ELF-1 (cell line): ENCODE data around the gene LENG9.

Experiments used
- DNase-seq: peaks from one replicate; pipeline ENCODE4 v3.0.0-alpha.2; 2016; ENCODE audit warnings: low read depth, low spot score

LENG9 gene

DNA sequence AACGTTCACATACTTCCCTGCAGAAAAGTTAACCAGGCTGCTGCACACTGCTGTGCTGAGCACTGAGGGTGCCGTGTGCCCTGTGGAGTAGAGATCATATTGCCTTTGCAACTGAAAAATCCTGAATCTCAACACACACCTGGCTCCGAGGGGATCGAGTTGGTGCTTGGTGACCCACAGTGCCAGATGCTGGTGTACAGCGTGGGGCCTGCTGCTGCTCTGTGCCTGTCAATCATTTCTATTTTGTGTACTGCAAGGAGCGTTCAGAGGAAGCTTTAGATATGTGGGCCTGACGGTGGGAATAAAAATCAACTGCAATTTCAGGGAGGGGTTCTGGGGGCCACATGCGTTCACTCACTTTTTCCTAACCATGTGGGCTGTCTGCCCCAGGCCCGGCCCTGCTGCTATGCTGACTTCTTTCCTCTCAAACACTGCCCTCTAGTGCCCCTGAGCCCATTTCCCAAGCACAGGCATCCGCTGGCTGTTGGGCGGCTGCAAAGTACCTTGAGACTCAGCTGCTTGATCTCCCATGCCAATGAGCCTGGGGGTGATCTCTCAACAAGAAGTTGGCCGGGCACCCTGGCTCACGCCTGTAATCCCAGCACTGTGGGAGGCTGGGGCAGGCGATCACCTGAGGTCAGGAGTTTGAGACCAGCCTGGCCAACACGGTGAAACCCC lies 24.3 kb downstream of the LENG9 start:
- peak; percentile 89 for DNase-seq

DNA sequence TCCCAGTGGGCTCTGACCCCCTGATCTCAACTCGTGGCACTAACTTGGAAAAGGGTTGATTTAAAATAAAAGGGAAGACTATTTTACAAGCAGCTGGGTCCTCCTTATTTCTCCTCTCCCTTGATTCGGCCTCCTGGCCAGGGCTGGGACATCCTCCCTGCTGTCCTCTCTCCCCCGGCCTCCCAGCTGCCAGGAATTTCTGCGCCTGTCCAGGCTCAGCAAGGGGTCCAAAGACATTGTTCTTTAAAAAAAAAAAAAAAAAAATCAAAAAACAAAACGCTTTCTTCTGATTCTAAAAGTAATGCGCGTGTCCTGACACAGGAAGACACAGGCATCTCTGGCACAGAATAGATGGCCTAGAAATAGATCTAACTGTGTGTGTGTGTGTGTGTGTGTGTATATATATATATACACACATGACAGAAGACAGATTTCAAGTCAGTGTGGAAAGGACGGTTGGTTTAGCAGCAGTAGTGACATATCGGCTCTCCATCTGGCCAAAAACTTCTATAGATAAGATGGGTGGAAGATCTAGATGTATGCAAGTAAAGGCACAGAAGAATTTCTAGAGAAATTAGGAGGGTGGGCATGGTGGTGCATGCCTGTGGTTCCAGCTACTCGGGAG lies 26.8 kb downstream of the LENG9 start:
- no peak for DNase-seq

DNA sequence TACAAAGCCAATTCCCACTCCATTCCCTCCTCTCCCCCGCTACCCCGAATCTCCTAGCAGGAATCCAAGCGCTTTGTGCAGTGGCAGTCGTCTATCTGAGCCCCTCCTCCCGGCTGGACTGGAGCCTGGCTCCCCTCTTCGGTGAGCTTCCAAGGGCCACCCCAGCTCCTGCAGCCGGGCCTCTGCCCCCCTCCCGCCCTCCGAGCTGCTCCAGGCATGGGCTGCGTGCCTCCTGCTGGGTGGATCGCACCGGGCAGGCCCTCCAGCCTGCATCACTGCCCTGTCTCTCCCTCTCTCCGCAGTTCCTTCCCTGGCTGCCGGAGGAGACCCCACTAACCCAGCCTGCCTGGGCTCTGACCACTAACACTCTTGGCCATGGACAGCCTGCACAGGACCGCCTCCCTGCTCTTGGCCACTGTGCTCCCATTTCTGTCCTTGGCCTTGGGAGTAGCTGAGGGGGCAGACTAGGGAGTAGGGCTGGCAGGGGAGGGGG lies 27.5 kb downstream of the LENG9 start:
- no peak for DNase-seq

DNA sequence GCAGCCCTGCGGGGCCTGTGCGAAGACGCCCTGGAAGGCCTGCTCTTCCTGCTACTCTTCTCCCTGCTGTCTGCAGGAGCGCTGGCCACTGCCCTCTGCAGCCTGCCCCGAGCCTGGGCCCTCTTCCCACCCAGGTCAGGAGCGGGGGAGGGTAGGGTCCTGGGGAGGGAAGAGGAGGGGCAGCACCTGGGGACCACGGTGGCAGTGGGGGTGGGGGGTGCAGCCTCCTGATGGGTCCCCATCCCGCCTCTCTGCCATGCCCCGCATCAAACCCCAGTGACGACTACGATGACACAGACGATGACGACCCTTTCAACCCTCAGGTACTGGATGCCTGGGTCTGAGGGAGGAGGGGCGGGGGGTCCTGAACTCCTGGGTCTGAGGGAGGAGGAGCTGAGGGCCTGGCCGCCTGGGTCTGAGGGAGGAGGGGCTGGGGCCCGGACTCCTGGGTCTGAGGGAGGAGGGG lies 28.0 kb downstream of the LENG9 start:
- DNase-seq, result no peak

DNA sequence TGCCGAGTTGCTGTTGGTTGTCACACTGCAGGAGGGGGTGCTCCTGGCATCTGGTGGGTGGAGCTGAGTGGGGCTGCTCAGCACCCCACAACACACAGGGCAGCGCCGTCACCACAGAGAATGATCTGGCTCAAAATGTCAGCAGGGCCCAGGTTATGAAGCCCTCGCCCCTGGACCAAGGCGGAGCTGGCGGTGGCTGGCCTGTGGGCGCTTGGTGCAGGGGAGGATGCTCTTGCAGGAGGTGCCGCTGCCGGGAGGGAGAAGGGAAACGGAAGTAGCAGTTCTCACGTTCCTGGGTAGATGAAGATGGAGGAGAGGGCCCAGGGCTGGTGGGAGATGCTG lies 28.7 kb downstream of the LENG9 start:
- DNase-seq, result no peak

DNA sequence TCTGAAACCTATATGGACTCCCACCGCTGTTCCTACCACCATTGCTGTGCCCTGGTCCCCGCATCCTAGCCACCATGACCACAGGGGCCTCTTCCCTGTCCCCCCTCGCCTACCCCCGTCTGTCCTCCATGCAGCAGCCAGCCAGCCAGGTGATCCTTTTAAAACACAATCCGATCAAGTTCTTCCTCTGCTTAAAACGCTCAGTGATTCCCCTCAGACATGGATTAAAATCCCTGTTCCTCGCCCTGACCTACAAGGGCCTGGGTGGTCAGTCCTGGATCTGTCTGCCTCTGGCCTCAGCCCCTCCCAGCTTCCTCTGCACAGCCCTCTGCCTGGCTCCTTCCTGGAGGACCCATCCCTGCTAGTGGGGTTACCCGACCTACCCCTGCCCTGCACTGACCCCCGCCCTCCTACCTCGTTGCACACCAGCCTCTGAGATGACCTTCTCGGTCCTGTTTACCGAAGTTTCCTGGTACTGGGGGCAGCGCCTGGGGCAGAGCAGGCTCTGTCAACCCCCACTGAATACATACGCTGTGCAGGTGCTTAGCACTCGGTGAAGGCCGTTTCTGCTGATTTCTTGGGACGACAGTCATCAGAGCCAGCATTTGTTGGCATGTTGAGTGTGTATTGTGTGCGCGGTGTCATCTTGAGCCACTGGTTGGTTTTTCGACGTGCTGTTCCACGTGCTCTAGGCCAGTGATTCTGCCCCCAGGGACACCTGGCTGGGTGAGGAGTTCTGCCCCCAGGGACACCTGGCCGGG lies 29.3 kb downstream of the LENG9 start:
- no peak for DNase-seq

DNA sequence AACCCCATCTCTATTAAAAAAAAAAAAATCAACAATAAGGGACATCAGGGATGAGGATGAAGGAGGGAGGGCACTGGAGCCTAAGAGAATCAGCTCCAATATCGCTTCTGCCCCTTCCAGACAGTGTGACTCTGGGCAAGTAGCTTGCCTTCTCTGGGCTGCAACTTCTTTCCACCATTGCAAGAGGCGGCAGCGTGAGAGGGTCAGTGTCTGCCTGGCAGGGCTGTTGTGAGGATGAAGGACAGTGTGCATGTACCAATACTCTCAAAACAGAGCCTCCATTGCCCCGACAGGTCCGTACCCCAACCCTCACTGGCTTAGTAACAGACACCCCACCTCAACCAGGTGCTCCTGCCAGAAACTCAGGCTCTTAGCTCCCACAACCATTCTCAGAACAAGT lies 29.9 kb downstream of the LENG9 start:
- no peak for DNase-seq

DNA sequence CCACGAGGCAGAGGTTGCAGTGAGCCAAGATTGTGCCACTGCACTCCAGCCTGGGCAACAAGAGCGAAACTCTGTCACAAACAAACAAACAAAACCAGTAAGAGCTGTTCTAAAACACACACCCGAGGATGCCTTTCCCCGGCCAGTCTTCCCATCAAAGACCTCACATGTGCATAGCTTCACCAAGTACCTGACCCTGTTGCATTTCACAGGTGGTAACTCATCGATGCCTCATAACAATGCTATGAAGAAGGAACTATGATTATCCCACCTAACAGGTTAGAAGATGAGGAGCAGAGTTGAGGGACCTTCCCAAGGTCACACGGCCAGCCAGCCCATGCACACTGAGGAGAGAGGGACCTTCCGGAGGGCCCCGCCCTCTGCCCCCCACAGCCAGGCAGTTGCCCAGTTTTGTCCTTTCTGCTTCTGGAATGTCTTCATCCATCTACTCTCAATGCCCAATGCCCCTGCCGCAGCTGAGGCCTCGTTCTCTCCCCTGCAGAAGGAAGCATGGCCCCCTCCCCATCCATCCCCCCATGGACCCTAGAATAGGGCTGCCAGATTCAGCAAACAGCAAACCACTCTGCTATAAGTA lies 31.3 kb downstream of the LENG9 start:
- no peak for DNase-seq

DNA sequence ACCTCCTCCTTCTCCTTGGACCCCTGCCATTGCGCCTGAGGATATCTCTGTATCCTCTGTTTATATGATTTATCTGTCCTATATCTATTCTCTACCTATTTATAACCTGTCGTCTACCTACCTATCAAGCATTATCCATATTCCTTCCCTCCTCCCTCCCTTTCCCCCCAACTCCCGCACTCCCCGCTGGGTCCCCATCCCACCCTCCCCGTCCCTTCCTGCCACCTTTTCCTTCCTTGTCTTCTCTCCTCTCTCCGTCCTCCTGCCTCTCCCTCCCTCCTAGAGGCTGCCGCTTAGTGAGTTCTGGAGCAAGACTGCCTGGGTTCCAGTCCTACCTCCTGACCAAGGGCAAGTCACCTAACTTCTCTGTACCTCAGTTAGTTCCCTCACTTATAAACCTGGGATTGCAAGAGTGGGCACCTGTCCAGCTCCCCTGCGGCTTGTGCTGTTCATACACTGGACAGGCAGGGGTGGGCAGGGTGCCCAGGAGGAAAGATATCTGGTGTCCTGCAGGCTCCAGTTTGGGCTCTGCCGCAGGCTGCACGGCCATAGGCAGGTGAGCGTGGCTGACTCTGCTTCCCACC lies 32.2 kb downstream of the LENG9 start:
- no peak for DNase-seq

DNA sequence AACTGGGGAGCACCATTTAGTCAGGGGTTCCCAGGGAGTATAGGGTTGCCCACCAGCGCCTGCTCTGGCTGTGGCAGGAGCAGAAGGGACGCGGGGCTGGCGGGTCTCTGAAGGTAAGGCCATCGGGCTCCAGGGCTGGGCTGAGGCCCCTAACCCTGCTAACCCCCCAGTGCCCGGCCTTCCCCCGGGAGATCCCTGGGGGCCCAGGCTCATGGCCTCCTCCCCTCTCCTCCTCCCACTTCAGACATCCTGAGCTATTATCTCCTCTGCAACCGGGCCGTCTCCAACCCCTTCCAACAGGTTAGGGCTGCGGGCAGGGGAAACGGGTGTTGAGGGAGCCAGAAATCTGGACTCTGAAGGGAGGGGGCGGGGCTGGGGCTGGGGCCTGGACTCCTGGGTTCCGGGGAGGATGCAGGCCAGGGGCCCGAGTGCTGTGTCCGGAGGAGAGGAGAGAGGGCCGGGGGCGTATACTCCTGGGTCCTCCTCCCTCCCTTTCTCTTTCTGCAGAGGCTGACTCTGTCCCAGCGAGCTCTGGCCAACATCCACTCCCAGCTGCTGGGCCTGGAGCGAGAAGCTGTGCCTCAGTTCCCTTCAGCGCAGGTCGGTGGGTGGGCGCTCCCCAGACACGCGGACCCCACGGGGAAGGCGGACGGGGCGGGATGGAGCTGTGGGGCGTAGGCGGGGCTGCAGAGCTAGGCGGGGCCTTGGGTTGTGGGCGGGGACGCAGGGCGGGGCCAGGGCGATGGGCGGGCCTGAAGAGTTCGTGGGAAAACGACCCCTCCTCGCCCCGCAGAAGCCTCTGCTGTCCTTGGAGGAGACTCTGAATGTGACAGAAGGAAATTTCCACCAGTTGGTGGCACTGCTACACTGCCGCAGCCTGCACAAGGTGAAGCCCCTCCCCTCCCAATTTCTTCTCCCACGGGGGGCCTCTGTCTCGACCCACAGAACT lies 33.0 kb downstream of the LENG9 start:
- DNase-seq, result peak; percentile 80

DNA sequence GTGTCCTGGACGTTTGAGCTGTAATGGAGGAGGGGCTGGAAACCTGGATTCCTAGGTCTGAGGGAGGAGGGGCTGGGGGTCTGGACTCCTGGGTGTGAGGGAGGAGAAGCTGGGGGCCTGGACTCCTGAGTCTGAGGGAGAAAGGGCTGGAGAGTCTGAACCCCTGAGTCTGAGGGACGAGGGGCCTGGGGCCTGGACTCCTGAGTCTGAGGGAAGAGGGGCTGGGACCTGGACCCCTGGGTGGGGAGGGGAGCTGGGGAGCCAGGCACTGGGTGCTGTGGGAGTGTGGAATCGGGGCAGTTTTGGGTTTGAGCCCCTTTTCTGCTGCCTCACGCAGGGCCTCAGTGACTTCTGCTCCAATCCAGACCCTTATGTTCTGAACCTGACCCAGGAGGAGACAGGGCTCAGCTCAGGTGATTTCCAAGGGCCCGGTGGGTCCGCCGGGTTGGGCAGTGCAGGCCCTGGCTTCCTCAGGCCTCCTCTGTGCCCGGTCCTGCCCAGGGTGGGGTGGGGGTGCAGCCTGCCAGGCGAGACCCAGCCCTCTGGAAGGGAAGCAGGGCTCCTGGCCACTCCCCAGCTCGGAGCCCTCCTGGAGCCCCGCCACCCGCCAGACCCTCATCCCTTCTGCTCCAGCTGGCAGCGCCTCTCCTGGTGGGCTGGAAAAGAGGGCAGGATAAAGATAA lies 33.9 kb downstream of the LENG9 start:
- no peak for DNase-seq

DNA sequence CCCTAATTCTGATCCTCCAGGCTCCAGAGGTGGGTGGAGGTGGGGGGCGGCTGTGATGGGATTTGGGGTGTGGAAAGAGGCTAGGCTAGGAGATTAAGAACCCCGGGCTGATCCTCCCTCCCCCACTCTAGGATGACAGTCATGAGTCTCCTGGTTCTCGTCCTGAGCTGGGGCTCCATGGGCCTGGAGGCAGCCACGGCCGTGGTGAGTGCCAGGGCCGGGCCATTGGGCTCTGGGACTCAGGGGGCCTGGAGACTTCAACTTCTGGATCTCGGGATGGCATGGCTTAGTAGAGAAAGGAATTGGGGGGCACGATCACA lies 34.4 kb downstream of the LENG9 start:
- DNase-seq, result no peak

DNA sequence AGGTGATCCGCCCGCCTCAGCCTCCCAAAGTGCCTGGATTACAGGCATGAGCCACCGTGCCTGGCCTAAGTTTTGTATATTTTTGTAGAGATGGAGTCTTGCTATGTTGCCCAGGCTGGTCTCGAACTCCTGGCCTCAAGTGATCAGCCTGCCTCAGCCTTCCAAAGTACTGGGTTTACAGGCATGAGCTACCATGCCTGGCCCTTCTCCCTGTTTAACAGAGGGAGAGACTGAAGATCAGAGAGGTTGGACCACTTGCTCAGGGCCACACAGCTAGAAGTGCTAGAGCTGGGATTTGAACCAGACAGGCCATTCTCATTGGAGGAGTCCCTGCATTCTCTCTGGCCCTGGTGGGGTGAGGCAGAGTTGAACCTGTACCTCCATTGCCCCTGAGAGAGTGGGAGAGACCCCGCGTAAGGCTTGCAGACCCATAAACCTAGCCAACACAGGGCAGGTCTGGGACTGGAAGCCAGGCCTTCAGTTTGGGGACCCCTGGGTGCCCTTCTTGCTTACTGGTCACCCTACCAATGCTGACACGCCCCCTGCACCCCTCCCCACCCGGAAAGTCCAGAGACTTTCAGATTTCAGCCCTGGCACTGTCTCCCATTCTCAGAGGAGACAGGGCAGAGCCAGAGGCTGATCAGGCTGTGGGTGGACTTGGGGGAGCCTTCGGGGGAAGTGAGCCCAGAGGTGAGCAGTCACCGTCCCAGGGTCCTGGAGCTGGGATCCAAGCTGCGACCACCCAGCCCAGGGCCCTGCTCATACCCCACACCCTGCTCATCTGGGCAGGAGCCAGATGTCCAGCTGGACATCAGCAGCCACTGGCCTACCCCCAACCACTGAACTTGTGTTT lies 35.0 kb downstream of the LENG9 start:
- no peak for DNase-seq

DNA sequence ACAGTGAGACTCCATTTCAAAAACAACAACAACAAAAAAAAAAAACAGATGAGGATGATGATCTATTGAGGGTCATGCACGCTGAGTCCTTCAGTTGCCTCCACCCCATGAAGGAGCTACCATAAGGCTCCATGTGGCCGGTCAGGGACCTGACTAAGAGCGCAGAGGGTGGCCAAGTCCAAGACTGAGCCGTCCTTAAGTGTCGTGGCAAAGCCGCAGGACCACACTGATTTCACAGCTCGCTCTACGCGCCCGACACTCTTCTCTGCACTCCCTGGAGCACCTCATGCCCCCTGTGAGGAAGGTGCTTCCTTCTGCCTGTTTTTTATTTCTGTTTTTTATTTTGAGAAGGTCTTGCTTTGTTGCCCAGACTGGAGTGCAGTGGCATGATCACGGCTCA lies 36.0 kb downstream of the LENG9 start:
- no peak for DNase-seq

DNA sequence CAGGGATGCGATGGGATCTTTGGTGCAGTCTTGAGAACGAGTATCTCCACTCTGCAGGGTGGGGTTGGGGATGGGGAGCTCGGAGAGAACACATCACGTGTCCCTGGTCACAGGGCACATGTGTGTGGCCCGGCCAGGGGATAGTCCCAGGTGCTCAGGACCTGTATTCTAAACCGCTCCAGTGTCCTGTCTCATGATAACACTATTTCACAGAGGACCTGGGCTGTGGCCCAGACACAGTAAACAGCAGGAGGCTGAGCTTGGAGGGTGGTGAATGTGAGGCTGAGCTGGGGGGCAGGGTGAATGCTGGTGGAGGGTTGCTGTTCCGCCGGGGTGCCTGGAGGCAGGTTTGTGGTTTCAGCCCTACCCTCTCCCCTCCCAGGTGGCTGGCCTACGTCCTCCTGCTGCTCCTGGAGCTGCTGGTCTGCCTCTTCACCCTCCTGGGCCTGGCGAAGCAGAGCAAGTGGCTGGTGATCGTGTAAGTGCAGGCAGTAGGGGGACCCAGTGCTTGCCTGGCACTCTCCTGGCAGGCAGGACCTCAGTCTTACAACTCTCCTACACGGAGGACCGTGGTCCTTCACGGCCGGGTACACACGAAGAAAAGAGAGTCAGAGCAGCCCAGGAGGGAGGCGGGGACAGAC lies 37.2 kb downstream of the LENG9 start:
- DNase-seq, result peak; percentile 81

DNA sequence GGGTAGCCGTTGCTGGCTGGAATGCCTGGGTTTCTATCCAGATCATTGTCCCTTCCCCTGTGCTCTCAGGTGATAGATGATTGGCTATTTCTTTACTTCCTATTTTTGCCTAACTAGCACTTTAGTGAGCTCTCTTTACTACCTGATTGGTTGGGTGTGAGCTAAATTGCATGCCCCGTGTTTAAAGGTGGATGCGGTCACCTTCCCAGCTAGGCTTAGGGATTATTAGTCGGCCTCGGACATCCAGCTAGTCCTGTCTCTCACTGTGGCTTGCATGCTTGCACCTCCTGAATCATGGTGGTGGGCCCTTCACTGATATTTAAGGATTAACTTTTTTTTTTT lies 38.2 kb downstream of the LENG9 start:
- DNase-seq, result no peak

DNA sequence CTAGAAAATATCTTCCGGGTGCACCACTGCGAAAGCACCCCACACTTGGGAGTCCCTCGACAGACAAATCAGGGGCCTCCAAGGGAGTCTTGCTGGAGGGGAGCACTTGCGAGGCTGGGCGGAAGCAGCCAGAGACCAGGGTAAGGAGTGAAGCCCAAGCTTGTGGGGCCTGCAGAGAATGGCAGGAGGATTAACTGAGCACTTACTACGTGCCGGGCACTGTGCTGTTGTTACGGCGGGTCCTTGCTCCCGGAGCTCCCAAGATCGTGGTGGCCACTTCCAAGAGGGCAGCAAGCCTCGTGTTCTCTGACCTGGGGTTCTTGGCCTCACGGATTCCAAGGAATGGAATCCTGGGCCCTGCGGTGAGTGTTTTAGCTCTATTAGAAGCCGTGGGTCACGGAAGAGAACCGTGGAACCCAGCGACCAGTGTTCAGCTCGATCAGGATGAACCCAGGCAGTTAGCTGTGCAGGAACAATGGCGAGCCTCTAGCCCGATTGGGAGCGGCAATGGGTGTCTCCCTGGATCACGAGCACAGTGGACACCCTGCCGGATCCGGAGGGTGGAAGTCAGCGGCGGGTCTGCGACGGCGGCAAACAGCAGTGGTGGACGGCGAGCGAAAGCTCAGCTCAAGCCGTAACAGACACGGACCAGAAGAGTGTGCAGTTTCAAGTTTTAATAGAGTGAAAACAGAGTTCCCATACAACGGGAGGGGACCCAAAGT lies 38.8 kb downstream of the LENG9 start:
- DNase-seq, result no peak

DNA sequence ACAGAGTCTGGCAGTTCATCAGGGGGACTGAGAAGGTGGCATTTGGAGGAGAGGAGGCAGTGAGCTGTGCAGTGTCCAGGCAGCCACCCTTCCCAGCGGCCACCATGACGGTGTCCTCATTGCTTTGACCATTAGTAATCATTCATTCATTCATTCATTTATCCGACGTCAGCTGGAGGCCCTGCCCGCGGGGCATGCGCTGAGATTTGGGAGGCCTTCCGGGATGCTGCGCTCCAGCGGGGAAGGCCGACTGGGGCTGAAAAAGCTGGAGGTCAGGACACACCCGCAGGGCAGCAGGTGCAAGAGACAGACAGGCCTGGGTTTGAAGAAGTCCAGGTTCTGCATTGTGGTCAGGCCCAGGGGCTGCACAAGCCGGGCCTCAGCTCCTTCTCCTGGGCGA lies 39.4 kb downstream of the LENG9 start:
- peak; percentile 16 for DNase-seq
